ENCODE data around the gene CHCHD6. TPM values are rescaled to one million over a fixed set of nuclear protein-coding genes. Genes with fewer than 3 reads are reported as not detected.
A peak's percentile ranks its signal among the peaks of the same experiment; 100 is the strongest.

CHCHD6 gene
- polyA plus RNA-seq, 4 donors = 2.2 to 15.0 (median 7.4) TPM

- Histone ChIP-seq H3K9me3 (ENCODE audit: control insufficient read depth in 2 of 2, insufficient read depth in 1 of 2, low read depth in 1 of 2, low read length in 1 of 2) (no peaks in the 10 kb centered on the region), H3K36me3 (ENCODE audit: control insufficient read depth in 3 of 3, insufficient read depth in 2 of 3, low read depth in 1 of 3, low read length in 3 of 3) (peaks cover 0 to 2% (median 0%) of the 10 kb centered on the region in 3 donors), H3K4me3 (ENCODE audit: low read depth in 1 of 3, low read length in 3 of 3) (no peak overlapping the region), H3K4me1 (ENCODE audit: control insufficient read depth in 3 of 3, insufficient read depth in 2 of 3, low read depth in 1 of 3, low read length in 2 of 3) (no peaks in the 10 kb centered on the region), H3K27ac (ENCODE audit: low read depth in 1 of 3, low read length in 2 of 3) (no peak overlapping the region), H3K27me3 (ENCODE audit: control insufficient read depth in 3 of 3, insufficient read depth in 3 of 3, low read length in 3 of 3) (no peaks in the 10 kb centered on the region)
- FAIRE-seq (no peak), DNase-seq (no peak)
- WGBS, 3 donors = 89 to 94% (median 90%) methylated on average over 6 of the region's 6 CpGs
Measured at GRCh38 chr3:126747768-126748167, 43.7 kb downstream of the CHCHD6 start.

DNA sequence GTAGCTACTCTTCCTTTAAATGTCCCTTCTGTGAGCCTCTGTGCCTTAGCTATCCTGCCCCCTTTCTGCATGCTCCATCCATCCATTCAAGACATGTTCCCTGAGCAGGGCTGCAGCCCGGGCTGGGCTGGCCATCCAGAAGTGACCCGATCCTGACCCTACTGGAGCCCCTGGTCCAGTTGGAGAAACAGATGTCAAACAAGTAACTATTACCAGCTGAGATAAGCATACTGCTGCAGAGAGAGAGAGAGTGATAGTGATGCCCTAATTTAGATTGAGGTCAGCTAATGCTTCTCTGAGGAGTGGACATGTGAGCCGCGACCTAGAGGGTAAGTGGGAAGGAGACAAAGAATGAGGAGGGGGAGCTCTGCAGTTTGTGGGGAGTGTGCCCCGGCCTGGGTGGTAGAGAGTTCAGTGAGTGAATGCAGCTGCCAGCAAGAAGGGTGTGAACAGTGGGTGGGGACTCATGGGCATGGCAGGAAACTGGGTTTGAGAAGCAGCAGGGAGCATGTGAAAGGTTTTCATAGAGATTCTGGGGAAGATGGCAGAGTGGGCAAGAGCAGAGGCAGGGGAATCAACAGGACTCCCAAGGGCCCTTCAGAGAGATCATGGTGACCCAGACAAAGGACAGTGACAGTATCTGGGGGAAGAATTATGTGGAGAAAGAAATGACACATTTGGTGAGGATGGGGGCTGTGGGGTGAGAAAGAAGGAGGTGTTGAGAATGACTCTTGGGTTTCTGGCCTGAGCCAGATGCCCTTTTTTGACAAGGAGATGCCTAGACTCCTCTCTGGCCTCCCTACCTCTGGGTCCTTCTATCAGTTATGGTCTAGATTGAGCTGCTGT, 44.9 kb downstream of the CHCHD6 start:
- H3K4me1 ChIP-seq (ENCODE audit: control insufficient read depth in 3 of 3, insufficient read depth in 2 of 3, low read depth in 1 of 3, low read length in 2 of 3) = peaks cover 0 to 7% (median 0%) of the 10 kb centered on the region in 3 donors
- H3K27ac ChIP-seq (ENCODE audit: low read depth in 1 of 3, low read length in 2 of 3) = no peak overlapping the region
- WGBS, 3 donors = 80 to 85% (median 84%) methylated on average over 5 of the region's 5 CpGs
- H3K27me3 ChIP-seq (ENCODE audit: control insufficient read depth in 3 of 3, insufficient read depth in 3 of 3, low read length in 3 of 3) = no peaks in the 10 kb centered on the region
- no peaks in the 10 kb centered on the region for H3K9me3 ChIP-seq (ENCODE audit: control insufficient read depth in 2 of 2, insufficient read depth in 1 of 2, low read depth in 1 of 2, low read length in 1 of 2)
- DNase-seq (no peak), FAIRE-seq (no peak)
- H3K4me3 ChIP-seq (ENCODE audit: low read depth in 1 of 3, low read length in 3 of 3) = no peak overlapping the region
- peaks cover 0 to 2% (median 0%) of the 10 kb centered on the region in 3 donors for H3K36me3 ChIP-seq (ENCODE audit: control insufficient read depth in 3 of 3, insufficient read depth in 2 of 3, low read depth in 1 of 3, low read length in 3 of 3)

DNA sequence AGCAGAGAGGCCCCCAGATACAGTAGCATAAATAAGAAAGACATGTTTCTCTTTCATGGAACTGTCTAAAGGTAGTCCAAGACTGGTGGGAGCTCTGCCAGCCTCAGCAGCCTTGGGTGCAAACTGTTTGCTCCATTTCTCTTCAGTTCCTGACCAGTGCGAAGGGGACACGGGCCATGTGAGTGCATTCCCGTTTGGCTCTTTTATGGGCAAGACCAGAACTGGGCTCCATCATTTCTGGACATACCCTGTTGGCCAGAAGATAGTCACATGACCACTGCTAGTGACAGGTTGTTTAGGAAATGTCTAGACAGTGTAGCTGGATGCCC, 45.5 kb downstream of the CHCHD6 start:
- WGBS, 3 donors = 94 to 98% (median 94%) methylated on average over 3 of the region's 3 CpGs
- DNase-seq = no peak
- FAIRE-seq = no peak
- H3K27me3 ChIP-seq (ENCODE audit: control insufficient read depth in 3 of 3, insufficient read depth in 3 of 3, low read length in 3 of 3) = no peaks in the 10 kb centered on the region
- no peak overlapping the region for H3K27ac ChIP-seq (ENCODE audit: low read depth in 1 of 3, low read length in 2 of 3)
- peaks cover 0 to 7% (median 0%) of the 10 kb centered on the region in 3 donors for H3K4me1 ChIP-seq (ENCODE audit: control insufficient read depth in 3 of 3, insufficient read depth in 2 of 3, low read depth in 1 of 3, low read length in 2 of 3)
- H3K4me3 ChIP-seq (ENCODE audit: low read depth in 1 of 3, low read length in 3 of 3) = no peak overlapping the region
- H3K9me3 ChIP-seq (ENCODE audit: control insufficient read depth in 2 of 2, insufficient read depth in 1 of 2, low read depth in 1 of 2, low read length in 1 of 2) = no peaks in the 10 kb centered on the region
- peaks cover 0 to 2% (median 0%) of the 10 kb centered on the region in 3 donors for H3K36me3 ChIP-seq (ENCODE audit: control insufficient read depth in 3 of 3, insufficient read depth in 2 of 3, low read depth in 1 of 3, low read length in 3 of 3)

GRCh38 chr3:126749931-126750755, 46.1 kb downstream of the CHCHD6 start:
- DNase-seq = no peak
- no peaks in the 10 kb centered on the region for H3K9me3 ChIP-seq (ENCODE audit: control insufficient read depth in 2 of 2, insufficient read depth in 1 of 2, low read depth in 1 of 2, low read length in 1 of 2)
- H3K27me3 ChIP-seq (ENCODE audit: control insufficient read depth in 3 of 3, insufficient read depth in 3 of 3, low read length in 3 of 3) = no peaks in the 10 kb centered on the region
- 89 to 94% (median 89%) methylated on average over 8 of the region's 8 CpGs for WGBS, 3 donors
- no peak overlapping the region for H3K4me3 ChIP-seq (ENCODE audit: low read depth in 1 of 3, low read length in 3 of 3)
- no peak overlapping the region for H3K27ac ChIP-seq (ENCODE audit: low read depth in 1 of 3, low read length in 2 of 3)
- no peak for FAIRE-seq
- H3K4me1 ChIP-seq (ENCODE audit: control insufficient read depth in 3 of 3, insufficient read depth in 2 of 3, low read depth in 1 of 3, low read length in 2 of 3) = peaks cover 0 to 7% (median 0%) of the 10 kb centered on the region in 3 donors
- H3K36me3 ChIP-seq (ENCODE audit: control insufficient read depth in 3 of 3, insufficient read depth in 2 of 3, low read depth in 1 of 3, low read length in 3 of 3) = peaks cover 0 to 2% (median 0%) of the 10 kb centered on the region in 3 donors

DNA sequence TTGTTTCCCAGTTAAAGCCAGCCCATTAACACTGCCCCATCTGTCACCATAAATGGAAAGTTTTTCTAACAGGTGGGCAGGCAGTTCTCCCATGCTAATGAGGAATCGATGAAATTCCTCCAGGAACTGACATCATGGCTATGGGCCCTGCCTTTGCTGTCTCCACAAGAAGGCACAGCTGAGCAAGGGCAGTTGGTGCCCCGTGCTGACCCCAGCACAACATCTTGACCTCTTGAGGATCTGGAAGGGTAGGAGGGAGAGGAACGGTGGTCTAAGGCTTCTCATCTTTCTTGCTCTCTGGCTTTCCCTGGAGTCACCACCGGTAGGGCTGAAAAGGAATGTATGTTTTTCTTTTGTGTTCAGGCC, 46.7 kb downstream of the CHCHD6 start:
- DNase-seq = no peak
- Histone ChIP-seq H3K27me3 (ENCODE audit: control insufficient read depth in 3 of 3, insufficient read depth in 3 of 3, low read length in 3 of 3) (no peaks in the 10 kb centered on the region), H3K27ac (ENCODE audit: low read depth in 1 of 3, low read length in 2 of 3) (no peak overlapping the region), H3K9me3 (ENCODE audit: control insufficient read depth in 2 of 2, insufficient read depth in 1 of 2, low read depth in 1 of 2, low read length in 1 of 2) (no peaks in the 10 kb centered on the region), H3K36me3 (ENCODE audit: control insufficient read depth in 3 of 3, insufficient read depth in 2 of 3, low read depth in 1 of 3, low read length in 3 of 3) (peaks cover 0 to 2% (median 0%) of the 10 kb centered on the region in 3 donors), H3K4me3 (ENCODE audit: low read depth in 1 of 3, low read length in 3 of 3) (no peak overlapping the region), H3K4me1 (ENCODE audit: control insufficient read depth in 3 of 3, insufficient read depth in 2 of 3, low read depth in 1 of 3, low read length in 2 of 3) (peaks cover 0 to 7% (median 0%) of the 10 kb centered on the region in 3 donors)
- 65 to 85% (median 72%) methylated on average over 4 of the region's 4 CpGs for WGBS, 3 donors
- FAIRE-seq = no peak

- WGBS, 3 donors = 66 to 75% (median 73%) methylated on average over 7 of the region's 7 CpGs
- H3K27me3 ChIP-seq (ENCODE audit: control insufficient read depth in 3 of 3, insufficient read depth in 3 of 3, low read length in 3 of 3) = no peaks in the 10 kb centered on the region
- DNase-seq = peak in 1 of 2 donors; percentile 25
- H3K27ac ChIP-seq (ENCODE audit: low read depth in 1 of 3, low read length in 2 of 3) = no peak overlapping the region
- peaks cover 0 to 7% (median 0%) of the 10 kb centered on the region in 3 donors for H3K4me1 ChIP-seq (ENCODE audit: control insufficient read depth in 3 of 3, insufficient read depth in 2 of 3, low read depth in 1 of 3, low read length in 2 of 3)
- no peak overlapping the region for H3K4me3 ChIP-seq (ENCODE audit: low read depth in 1 of 3, low read length in 3 of 3)
- peaks cover 0 to 2% (median 0%) of the 10 kb centered on the region in 3 donors for H3K36me3 ChIP-seq (ENCODE audit: control insufficient read depth in 3 of 3, insufficient read depth in 2 of 3, low read depth in 1 of 3, low read length in 3 of 3)
- H3K9me3 ChIP-seq (ENCODE audit: control insufficient read depth in 2 of 2, insufficient read depth in 1 of 2, low read depth in 1 of 2, low read length in 1 of 2) = no peaks in the 10 kb centered on the region
- no peak for FAIRE-seq
Measured at GRCh38 chr3:126751611-126752302, 47.7 kb downstream of the CHCHD6 start.

GRCh38 chr3:126752303-126753190, 48.5 kb downstream of the CHCHD6 start:
- H3K9me3 ChIP-seq (ENCODE audit: control insufficient read depth in 2 of 2, insufficient read depth in 1 of 2, low read depth in 1 of 2, low read length in 1 of 2) = no peaks in the 10 kb centered on the region
- FAIRE-seq (no peak), DNase-seq (peak; percentile 58 to 79)
- H3K36me3 ChIP-seq (ENCODE audit: control insufficient read depth in 3 of 3, insufficient read depth in 2 of 3, low read depth in 1 of 3, low read length in 3 of 3) = peaks cover 0 to 2% (median 0%) of the 10 kb centered on the region in 3 donors
- H3K27ac ChIP-seq (ENCODE audit: low read depth in 1 of 3, low read length in 2 of 3) = no peak overlapping the region
- WGBS, 3 donors = 60 to 65% (median 61%) methylated on average over 15 of the region's 15 CpGs
- H3K4me1 ChIP-seq (ENCODE audit: control insufficient read depth in 3 of 3, insufficient read depth in 2 of 3, low read depth in 1 of 3, low read length in 2 of 3) = peaks cover 0 to 7% (median 0%) of the 10 kb centered on the region in 3 donors
- H3K4me3 ChIP-seq (ENCODE audit: low read depth in 1 of 3, low read length in 3 of 3) = no peak overlapping the region
- no peaks in the 10 kb centered on the region for H3K27me3 ChIP-seq (ENCODE audit: control insufficient read depth in 3 of 3, insufficient read depth in 3 of 3, low read length in 3 of 3)
